OCI-LY7 (cell line): ENCODE measurements around the gene UMAD1. TPM values are rescaled to one million over a fixed set of nuclear protein-coding genes. Genes with fewer than 3 reads are reported as not detected.

Experiments used
- BruUV-seq: library from RNA; stranded (reverse); fragments of 400-500 nt; replicated peaks from 2 replicates; lab custom pipeline; 2021; lab: Mats Ljungman, UMichigan
- CTCF ChIA-PET: fragments of 300-600 bp; sonication (Branson Sonifier 250); formaldehyde crosslinking; loops from one replicate; lab custom pipeline; 2022; ENCODE audit warnings: antibody characterized with exemption; ENCODE audit not compliant: unreplicated experiment; lab: Charles Lee
- POLR2A ChIA-PET: fragments of 300-600 bp; sonication (Branson Sonifier 250); formaldehyde crosslinking; loops from one replicate; lab custom pipeline; 2022; ENCODE audit warnings: antibody characterized with exemption; lab: Charles Lee
- DNase-seq: peaks from one replicate; pipeline ENCODE4 v3.0.0-alpha.2; 2015; ENCODE audit warnings: low spot score
- H2AFZ ChIP-seq: fragments of 200-600 bp; sonication (generic), shearing (Covaris generic); 2 replicates; pipeline ENCODE4 v1.6.1; 2014; ENCODE audit warnings: mild to moderate bottlenecking, antibody characterized with exemption, low read length, moderate library complexity
- H3K27ac ChIP-seq: fragments of 200-600 bp; sonication (generic); 2 replicates; pipeline ENCODE4 v1.5.1; 2014; ENCODE audit warnings: mixed run types, low read depth, mild to moderate bottlenecking, moderate library complexity, low read length, inconsistent platforms; ENCODE audit not compliant: poor library complexity, severe bottlenecking
- H3K36me3 ChIP-seq: fragments of 200-600 bp; sonication (generic); 2 replicates; pipeline ENCODE4 v1.6.1; 2014; ENCODE audit warnings: mild to moderate bottlenecking, antibody characterized with exemption, low read length, moderate library complexity, mixed read lengths; ENCODE audit not compliant: insufficient read depth
- H3K4me1 ChIP-seq: fragments of 200-600 bp; sonication (generic); 2 replicates; pipeline ENCODE4 v1.5.1; 2014; ENCODE audit warnings: mild to moderate bottlenecking, low read length; ENCODE audit not compliant: insufficient read depth, poor library complexity, severe bottlenecking
- H3K4me2 ChIP-seq: fragments of 200-600 bp; sonication (generic); 2 replicates; pipeline ENCODE4 v1.6.1; 2014; ENCODE audit warnings: mild to moderate bottlenecking, low read length
- H3K4me3 ChIP-seq: fragments of 200-600 bp; sonication (generic); 2 replicates; pipeline ENCODE4 v1.5.1; 2014; ENCODE audit warnings: mild to moderate bottlenecking, low read depth, low read length; ENCODE audit not compliant: poor library complexity, severe bottlenecking
- H3K79me2 ChIP-seq: fragments of 200-600 bp; sonication (generic); 2 replicates; pipeline ENCODE4 v1.6.1; 2016; ENCODE audit warnings: low read depth, mild to moderate bottlenecking, low read length, moderate library complexity, mixed read lengths; ENCODE audit not compliant: insufficient read depth
- H3K9me2 ChIP-seq: fragments of 200-600 bp; sonication (generic); 2 replicates; pipeline ENCODE4 v1.6.1; 2016; ENCODE audit warnings: mild to moderate bottlenecking, low read length, mixed read lengths; ENCODE audit not compliant: insufficient read depth
- H3K9me3 ChIP-seq: fragments of 200-600 bp; sonication (generic); 2 replicates; pipeline ENCODE4 v1.6.1; 2014; ENCODE audit warnings: mild to moderate bottlenecking, mixed run types, low read length, mixed read lengths
- H4K20me1 ChIP-seq: fragments of 200-600 bp; sonication (generic); 2 replicates; pipeline ENCODE4 v1.6.1; 2014; ENCODE audit warnings: mild to moderate bottlenecking, antibody characterized with exemption, low read length, moderate library complexity, mixed read lengths; ENCODE audit not compliant: insufficient read depth
- CTCF ChIP-seq: fragments of 200-600 bp; sonication (generic); conservative IDR thresholded peaks from 2 replicates; pipeline ENCODE4 v1.5.1; 2014; ENCODE audit warnings: mild to moderate bottlenecking, antibody characterized with exemption, low read length, moderate library complexity, mixed read lengths
- EZH2phosphoT487 ChIP-seq: fragments of 200-600 bp; sonication (generic); IDR thresholded peaks from 2 replicates; pipeline ENCODE4 v1.6.1; 2018; ENCODE audit warnings: low read depth, borderline replicate concordance, mild to moderate bottlenecking, mixed run types, antibody characterized with exemption, low read length, moderate library complexity, mixed read lengths
- intact Hi-C: fragments of 100-400 bp; cut with micrococcal nuclease; formaldehyde crosslinking; loops from one replicate; pipeline ENCODE4 v1.10.0; 2022; ENCODE audit not compliant: unreplicated experiment
- total RNA-seq, 2 experiments: library from RNA; depleted of rRNA in 1 of 2; stranded (reverse); fragments of >200 nt in 1 of 2; shearing (Covaris generic) in 1 of 2; gene quantifications; 2 replicates each; pipeline ENCODE4 v1.2.3, GENCODE V29; 2014 to 2022

The UMAD1 gene
- total RNA-seq, 2 experiments from 2014 or later = 8.7 to 15.2 TPM

GRCh38 chr7:7917593-7917992 is 277.0 kb downstream of the UMAD1 start:
- Histone ChIP-seq H2AFZ (no peak overlapping the region), H3K4me3 (no peak overlapping the region), H4K20me1 (no peaks in the 10 kb centered on the region), H3K4me2 (no peak overlapping the region), H3K36me3 (no peaks in the 10 kb centered on the region; the same call in 1 of the 2 replicates), H3K9me3 (no peaks in the 10 kb centered on the region), H3K27ac (no peak overlapping the region), H3K4me1 (peaks cover 56% of the 10 kb centered on the region), H3K9me2 (no peaks in the 10 kb centered on the region), H3K79me2 (peaks cover 10% of the 10 kb centered on the region; the same call in 1 of the 2 replicates)
- BruUV-seq = no TSS peak
- POLR2A ChIA-PET = interaction anchor here (0.6 to 6.2 kb wide), 8 partner anchors 8 to 372 kb away, joined by 3 to 69 read pairs (median 20); partner anchors contain the start of gene GLCCI1
- intact Hi-C loops = no loop called here
- no peak for TF ChIP-seq EZH2phosphoT487
- no peak for TF ChIP-seq CTCF
- CTCF ChIA-PET = no interaction called here
- no peak for DNase-seq

GRCh38 chr7:7918736-7919448 is 278.3 kb downstream of the UMAD1 start:
- POLR2A ChIA-PET = interaction anchor here (0.6 to 6.2 kb wide), 17 partner anchors 8 to 1567 kb away, joined by 3 to 69 read pairs (median 5); partner anchors contain the start of gene GLCCI1
- Histone ChIP-seq H3K9me3 (no peaks in the 10 kb centered on the region; the same call in 1 of the 2 replicates), H3K36me3 (no peaks in the 10 kb centered on the region; the same call in 1 of the 2 replicates), H3K4me2 (peak overlapping the region; percentile 84), H3K4me3 (peak overlapping the region; percentile 3), H3K9me2 (no peaks in the 10 kb centered on the region), H3K4me1 (peaks cover 64% of the 10 kb centered on the region), H3K79me2 (peaks cover 10% of the 10 kb centered on the region; the same call in 1 of the 2 replicates), H4K20me1 (no peaks in the 10 kb centered on the region), H2AFZ (peak overlapping the region; percentile 67; the same call in 1 of the 2 replicates), H3K27ac (peak overlapping the region; percentile 87)
- peak; percentile 17 for DNase-seq
- no TSS peak for BruUV-seq
- CTCF ChIA-PET = interaction anchor here (1.7 kb wide), 1 partner anchor 49 kb away, joined by 4 read pairs; no protein-coding TSS in a partner anchor
- TF ChIP-seq CTCF (no peak), EZH2phosphoT487 (no peak)
- intact Hi-C loops = no loop called here
